Cardiac fibroblast (primary cell): ENCODE measurements around the gene DHRSX.

Experiments
- DNase-seq, 2 donors: peaks; one replicate each; pipeline versions ENCODE4 v3.0.0 to v3.0.0-alpha.2; 2010; ENCODE audit warnings: low read depth in 2 of 2
- H3K4me3 ChIP-seq, 2 donors: replicated peaks in 1 of 2; 1 replicate in 1 of 2; 2 replicates in 1 of 2; pipeline ENCODE4 v1.5.1; 2011; ENCODE audit warnings: low read depth in 2 of 2, low read length in 2 of 2, mild to moderate bottlenecking in 2 of 2, moderate library complexity in 1 of 2
- CTCF ChIP-seq: IDR thresholded peaks from one replicate; pipeline ENCODE4 v1.5.1; 2011; ENCODE audit warnings: low read depth, mild to moderate bottlenecking, low read length, inconsistent platforms

DHRSX gene

DNA sequence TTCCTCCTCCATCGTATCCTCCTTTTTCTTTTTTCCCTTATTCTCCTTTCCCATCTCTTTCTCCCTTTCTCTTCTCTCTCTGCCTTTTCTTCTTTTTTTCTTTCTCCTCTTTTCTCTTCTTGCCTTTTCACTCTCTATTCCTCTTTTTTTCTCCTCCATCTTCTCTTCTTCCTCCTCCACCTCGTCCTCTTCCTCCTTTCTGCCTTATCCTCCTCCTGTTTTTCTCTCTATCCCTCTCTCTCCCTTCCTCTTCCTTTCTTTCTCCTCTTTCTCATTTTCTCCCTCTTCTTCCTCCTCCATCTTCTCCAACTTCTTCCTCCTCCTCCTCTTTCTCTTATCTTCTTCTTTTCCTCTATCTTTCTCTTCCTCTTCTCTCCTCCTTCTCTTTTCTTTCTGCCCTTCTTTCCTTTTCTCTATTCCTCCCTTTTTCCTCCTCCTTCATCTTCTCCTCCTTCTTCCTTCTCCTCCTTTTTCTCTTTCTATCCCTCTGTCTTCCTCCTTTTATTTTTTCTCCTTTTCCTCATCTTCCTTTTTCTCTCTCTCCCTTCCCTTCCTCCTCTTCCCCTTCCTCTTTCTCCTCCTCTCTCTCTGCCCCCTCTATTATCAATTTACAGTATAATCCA lies 269.1 kb downstream of the DHRSX start:
- no peak overlapping the region for H3K4me3 ChIP-seq
- no peak for TF ChIP-seq CTCF
- no peak for DNase-seq

- DNase-seq: no peak
- no peak overlapping the region for H3K4me3 ChIP-seq
- TF ChIP-seq CTCF: no peak
These were observed 270.3 kb downstream of the DHRSX start for GRCh38 chrX:2230457-2230856.

GRCh38 chrX:2228536-2228935 lies 272.2 kb downstream of the DHRSX start:
- no peak overlapping the region for H3K4me3 ChIP-seq
- TF ChIP-seq CTCF: no peak
- DNase-seq: no peak

- no peak overlapping the region for H3K4me3 ChIP-seq
- no peak for TF ChIP-seq CTCF
- DNase-seq: no peak
These were observed 273.7 kb downstream of the DHRSX start for GRCh38 chrX:2226906-2227656.

GRCh38 chrX:2226182-2226581 lies 274.6 kb downstream of the DHRSX start:
- no peak for DNase-seq
- no peak for TF ChIP-seq CTCF
- no peak overlapping the region for H3K4me3 ChIP-seq

GRCh38 chrX:2224597-2225235 lies 276.1 kb downstream of the DHRSX start:
- no peak for DNase-seq
- no peak overlapping the region for H3K4me3 ChIP-seq
- no peak for TF ChIP-seq CTCF
